GM18870 (cell line): ENCODE data around the gene PATJ.
"Not testable (repeated sequence)": the region's sequence is repeated elsewhere in the genome, so short reads cannot be mapped to it uniquely, and the experiment has no call there.

ENCODE experiments used
- ATAC-seq: cut with Tn5 transposase; IDR thresholded peaks from one replicate; pipeline ENCODE4 v1.9.1; 2021; ENCODE audit warnings: moderate library complexity; ENCODE audit not compliant: unreplicated experiment

Gene PATJ

DNA sequence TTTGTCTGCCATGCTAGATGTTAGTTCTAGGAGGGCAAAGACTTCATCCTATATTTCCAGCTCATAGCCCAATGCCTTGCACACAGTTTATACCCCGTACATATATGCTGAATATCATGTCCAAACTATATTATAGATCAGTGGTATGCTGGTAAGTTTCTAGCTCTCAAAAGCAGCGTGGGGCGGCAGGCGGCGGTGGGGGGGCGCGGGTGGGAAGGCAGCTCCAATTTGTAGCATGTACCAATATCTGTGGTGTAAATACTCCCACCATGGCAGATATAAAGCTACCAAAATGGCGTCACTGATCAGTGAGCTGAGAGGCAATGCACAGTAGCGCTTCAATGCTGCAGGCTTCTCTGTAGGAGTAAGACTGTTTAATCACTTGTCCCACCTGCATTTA is 77.1 kb downstream of the PATJ start:
- no peak for ATAC-seq

DNA sequence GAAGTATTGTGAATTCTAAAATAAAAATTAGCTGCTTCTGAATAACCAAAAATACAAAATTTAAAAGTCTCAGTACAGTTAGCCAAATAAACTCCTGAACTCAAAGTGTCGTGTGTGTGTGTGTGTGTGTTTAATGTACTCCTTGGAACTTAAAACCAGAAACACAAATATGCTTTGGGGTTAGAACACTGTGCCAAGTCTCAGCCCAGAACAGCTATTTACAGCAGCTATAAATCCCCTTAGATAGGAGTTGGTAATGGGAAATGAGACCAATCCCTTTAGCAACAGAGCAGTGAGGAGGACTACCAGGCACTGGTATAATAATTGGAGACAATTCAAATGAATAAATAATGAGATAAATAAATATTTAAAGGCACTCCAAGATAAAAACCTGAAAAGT is 83.1 kb downstream of the PATJ start:
- ATAC-seq = no peak

DNA sequence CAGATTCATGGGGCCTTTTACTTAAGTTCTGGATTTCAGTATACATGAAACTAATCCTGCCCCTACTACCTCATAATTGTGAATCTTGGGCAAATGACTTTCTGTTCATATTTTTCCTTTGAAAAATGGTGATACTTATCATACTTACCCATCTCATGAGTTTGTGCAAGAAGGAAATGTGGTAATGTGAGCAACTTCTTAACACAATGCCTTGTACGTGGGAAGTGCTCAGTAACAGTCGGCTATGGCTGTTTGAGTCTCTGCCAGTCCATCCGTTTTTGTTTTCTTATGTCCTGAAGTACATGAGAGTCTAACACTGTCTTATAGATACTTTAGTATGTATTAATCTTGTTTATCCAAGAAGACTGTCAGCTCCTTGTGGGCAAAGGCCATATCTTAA is 86.5 kb downstream of the PATJ start:
- no peak for ATAC-seq

DNA sequence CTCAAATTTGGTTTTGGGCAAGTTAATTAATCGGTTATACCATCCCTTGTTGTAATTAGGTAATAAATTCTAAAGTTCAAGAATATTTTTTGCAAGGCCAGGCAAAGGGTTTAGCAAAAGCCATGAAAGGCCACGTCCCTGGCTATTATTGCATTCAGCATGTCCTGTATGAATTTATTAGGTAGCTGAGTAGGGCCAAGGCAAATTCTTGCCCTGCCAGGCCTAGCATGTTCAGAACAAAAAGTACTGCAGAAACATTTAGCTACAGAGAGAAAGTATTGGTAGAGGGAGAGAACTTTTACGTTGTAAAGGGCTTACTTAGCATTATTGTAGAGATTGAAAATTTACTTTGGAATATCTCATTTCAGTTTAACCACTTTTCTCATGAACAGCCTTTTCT is 94.4 kb downstream of the PATJ start:
- no peak for ATAC-seq

DNA sequence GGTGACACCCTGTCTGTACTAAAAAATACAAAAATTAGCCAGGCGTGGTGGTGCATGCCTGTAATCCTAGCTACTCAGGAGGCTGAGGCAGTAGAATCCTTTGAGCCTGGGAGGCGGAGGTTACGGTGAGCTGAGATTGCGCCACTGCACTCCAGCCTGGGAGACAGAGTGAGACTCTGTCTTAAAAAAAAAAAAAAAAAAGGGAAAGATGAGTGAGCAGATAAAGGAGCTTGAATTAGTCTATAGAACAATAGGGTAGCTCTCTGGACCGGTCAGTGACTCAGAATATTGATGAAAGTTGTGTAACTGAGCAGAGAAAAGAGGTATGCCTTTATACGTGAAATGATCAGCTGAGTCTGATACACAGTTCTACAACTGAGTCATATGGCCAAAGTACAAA is 95.3 kb downstream of the PATJ start:
- ATAC-seq = not testable (repeated sequence)

DNA sequence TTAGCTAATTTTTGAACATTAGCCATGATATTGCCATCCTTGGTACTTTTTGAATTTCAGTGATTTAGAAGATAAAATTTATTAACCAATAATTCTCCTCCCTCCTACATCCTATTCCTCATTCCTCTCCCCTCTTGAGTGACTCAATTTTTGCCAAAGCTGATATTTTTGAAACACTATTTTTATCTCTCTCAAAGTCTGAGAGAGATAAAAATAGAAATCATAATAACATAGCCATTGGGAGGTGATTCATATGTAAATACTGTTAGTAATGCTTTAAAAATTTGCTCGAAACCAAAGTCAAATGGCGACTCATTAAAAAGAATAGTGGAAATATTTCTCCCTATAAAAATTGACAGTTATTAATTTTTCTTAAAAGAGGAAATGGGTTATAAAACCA is 97.4 kb downstream of the PATJ start:
- no peak for ATAC-seq

DNA sequence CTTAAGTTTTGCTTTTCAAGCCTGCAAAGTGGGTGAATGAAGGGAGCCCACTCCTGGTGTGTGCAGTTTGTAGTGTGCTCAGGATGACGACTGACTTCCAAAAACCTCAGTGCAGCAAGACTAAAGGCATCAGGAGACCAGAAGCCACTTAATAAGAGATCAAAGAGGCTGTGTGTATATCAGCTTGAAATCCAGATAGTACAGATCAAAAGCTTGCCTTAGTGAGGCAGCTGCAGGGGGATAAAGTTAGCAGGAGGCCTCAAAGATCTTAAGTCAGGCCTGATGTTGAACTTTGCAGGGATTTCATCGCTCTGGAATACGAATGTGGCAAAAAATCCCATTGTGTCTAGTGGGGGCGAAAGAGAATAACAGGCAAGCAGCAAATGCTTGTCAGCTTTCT is 99.8 kb downstream of the PATJ start:
- no peak for ATAC-seq

DNA sequence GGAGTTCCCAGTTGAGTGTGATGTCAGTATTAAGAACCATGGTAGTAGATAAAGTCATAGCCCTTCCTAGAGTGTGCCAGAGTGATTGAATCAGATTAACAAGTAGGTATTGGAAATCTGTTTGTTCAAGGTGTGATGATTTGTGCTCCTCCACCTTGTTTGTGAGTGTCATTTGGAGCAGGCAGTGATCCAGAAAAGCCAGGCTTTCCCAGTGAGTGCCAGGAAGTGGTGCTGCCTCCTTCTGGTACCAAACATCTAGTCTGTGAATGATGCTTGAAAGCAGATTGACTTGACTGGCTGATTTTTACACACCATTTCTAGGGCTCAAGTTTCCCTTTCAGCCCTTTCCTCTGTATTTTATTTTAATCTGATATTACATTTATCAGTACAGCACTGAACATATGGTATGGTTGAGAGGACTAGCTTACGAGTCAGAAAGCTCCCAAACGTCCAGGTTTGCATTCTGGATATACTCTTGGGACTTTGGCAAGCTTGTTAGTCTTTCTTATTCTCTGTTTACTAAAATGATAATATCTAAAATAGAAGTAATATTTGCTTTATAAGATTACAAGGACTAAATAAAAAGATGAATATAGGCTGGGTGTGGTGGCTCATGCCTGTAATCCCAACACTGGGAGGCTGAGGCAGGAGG is 100.7 kb downstream of the PATJ start:
- no peak for ATAC-seq

DNA sequence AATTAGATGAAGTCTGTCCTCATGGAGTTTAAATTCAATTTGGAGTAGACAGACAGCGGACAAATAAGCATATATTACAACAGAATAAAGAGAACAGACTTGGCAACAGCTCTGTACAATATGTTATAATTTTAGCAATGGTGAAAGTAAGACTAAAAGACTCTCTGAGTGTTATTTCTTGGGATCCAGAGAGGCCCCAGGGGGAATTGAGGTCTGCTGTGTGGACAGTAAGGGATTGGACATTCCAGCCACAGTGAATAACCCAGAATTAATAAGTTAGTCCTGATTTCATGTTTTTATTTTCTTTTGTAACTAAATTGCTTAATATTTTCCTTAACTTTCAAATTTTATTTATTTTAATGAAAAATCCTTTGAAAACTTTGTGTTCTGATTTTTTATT is 101.7 kb downstream of the PATJ start:
- no peak for ATAC-seq

DNA sequence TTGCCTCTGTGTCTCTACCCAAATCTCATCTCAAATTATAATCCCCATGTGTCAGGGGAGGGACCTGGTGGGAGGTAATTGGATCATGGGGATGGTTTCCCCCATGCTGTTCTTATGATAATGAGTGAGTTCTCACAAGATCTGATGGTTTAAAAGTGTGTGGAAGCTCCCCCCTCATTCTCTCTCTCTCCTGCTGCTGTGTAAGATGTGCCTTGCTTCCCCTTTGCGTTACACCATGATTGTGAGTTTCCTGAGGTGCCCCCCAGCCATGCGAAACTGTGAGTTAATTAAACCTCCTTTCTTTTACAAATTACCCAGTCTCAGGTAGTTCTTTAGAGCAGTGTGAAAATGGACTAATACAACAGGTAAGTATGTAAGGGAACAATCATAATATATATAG is 102.4 kb downstream of the PATJ start:
- not testable (repeated sequence) for ATAC-seq

DNA sequence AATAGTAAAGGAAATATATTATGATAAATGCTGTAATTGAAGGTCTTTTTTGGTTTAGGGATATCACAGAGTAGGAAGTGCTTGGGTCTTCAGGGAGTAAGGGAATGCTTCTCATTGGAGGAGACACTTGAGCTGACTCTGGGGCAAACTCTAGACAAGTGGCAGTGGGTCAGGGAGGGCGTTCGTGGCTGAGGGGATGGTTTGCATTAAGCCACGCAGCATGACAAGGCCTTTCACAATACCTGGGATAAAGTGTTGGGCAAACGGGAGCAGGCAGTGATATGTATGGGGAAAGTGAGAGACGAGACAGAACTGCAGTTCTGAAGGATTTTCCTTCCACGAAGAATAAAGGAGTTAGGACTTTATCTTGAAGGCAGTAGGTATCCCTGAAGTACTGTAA is 109.0 kb downstream of the PATJ start:
- ATAC-seq = no peak

DNA sequence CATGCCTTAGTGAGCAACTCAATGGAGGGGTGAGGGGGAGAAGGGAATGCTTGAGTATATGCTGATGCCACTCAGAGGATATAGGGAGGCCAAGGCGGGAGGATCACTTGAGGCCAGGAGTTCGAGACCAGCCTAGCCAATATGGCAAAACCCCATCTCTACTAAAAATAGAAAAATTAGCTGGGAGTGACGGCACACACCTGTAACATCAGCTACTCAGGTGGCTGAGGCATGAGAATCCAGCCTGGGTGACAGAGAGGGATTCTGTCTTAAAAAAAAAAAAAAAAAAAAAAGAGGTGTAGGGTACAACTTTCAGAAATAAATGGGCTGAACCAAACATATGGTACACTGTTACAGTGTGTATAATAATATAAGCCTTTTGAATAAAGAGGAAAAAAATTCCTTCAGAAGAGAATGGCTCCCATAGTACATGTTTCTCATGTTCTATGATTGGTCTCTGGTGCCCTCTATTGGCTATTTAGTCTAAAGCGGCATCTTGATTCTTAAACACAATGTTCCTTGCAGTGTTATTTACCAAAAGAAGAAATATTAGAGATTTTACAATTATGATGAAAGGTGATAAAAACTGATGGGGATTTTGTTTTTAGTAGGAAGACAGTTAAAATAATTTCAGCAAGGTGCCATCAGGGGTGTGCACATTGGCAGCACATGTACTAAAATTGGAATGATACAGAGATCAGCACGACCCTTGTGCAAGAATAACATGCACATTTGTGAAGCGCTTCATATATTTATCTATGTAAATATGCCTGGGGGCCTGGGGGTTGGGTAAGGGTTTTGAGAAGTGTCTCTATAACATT is 109.8 kb downstream of the PATJ start:
- ATAC-seq = no peak

DNA sequence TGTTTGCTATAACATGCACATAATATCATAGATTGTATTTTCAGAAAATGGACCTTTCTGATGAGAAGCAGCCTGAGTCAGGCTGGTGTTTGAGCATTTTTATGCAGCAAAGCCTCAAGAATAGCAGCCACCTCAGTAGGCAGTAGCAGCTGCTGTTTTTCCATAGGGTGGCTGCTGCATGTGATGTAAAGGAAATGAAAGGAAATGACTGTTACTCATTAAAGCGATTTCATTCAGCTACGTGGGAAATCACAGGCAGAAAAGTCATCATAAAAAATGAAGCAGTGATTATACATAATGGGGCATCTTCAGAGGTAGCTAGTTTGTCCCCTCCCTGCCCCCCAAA is 110.4 kb downstream of the PATJ start:
- ATAC-seq = no peak

DNA sequence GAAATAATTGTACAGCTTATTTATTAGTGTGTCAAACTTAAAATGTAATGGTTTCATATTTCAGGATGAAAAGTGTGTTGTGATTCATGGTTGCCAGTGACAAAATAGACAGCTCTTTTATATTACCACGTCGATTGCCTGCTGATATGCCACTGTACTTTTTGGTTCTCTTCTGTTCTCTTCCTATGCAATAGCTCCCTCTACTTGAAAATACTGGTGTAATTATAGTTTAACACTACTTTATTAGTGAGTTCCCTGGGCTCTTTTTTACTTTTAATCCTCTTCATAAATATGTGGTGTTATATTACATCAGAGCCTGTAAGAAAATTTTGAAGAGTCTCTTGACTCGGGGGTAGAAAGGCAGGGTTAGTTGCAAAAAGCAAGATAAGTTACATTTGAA is 111.3 kb downstream of the PATJ start:
- ATAC-seq = no peak

DNA sequence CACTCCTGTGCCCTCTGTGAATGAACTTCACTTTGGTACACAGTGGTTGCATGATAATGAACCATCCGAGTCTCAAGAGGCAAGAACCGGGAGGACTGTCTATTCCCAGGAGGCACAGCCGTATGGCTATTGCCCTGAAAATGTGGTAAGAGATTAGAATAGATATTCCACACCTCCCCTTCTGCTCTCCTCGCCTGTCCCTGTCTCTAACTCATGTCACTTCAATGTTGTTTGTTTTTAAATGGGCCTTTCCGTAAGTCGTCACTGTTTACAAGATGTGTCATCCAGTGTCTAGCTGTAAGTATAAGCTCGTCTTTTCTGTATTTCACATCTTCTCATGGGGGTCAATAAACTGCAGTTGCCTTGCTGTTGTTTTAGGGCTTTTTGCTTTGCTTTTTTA is 122.2 kb downstream of the PATJ start:
- no peak for ATAC-seq

DNA sequence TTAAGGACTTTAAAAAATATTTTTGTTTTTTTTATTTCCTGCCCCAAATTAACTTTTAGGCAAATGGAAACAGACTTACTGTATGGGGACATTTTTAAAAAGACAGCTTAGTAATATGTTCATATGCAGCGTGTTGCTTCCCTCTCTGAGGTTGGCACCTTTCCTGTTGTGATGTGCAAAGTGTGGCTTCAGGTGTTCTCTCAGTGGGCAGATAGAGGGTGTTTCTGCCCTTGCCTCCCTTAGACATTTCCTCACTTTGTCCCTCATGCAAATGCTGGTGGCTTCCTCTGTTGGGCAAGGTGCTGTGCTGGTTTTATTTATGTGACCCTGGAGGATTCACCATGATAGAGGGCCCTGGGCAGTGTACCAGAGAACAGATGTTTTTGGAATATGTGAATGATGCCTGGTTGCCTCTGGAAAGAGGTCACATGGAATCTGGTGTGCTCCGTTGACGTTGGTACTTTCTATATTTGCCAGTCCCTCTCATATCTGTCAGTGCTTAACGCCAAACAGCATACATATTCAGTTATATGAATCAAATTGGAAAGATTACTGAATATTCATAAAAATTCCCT is 123.5 kb downstream of the PATJ start:
- no peak for ATAC-seq

DNA sequence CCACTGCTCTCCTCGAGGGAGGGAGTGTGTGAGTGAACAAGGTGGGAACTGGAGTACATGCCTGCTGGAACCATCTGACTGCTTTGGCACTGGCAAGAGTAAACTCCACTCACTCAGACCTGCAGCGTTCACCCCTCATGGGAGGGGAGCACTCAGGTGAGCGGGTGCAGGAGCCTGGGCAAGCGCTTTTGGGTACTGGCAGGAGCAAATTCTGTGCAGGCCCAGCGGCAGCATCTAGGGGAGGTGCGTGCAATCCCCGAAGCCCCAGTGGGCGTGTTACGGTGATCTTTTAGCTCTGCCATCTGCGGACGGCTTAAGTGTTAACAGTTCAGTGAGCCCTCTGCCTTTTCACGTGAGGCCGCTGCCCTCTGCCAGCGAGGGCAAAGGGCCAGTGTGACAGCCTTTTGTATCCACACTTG is 127.4 kb downstream of the PATJ start:
- ATAC-seq = no peak

DNA sequence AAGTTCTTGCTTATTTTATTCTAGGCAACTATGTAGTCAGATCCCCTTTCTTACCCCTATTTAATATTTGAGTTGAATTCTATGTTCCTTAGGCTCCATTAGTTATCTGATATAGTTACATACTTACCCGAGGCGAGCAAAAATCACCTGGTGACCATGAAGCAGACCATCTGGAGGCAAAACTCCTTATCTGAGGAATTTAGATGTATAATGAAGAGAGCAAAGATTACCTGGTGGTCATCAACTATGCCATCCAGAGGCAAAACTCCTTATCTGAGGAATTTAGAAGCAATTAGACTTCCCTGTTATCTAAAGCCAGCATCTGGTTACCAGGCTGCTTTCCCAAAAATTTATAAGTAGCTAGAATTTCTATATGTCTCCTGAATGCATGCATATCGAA is 129.9 kb downstream of the PATJ start:
- no peak for ATAC-seq

DNA sequence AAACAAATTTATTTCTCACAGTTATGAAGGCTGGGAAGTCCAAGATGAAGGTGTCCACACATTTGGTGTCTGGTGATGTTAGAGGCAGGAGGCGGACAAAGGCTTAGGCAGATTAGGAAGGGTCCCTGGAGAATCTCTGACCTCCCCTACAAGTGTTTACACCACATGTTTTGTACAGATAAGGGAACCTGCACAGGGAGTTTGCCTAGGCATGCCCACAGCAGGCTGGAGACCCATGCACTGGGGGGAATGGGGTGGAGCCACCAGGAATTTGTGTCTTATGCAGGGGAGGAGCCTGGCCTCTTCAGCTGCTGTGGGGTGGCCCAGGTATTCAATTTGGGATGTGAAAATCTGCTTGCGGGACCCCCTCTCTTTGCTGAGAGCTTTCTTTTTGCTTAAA is 131.3 kb downstream of the PATJ start:
- no peak for ATAC-seq

DNA sequence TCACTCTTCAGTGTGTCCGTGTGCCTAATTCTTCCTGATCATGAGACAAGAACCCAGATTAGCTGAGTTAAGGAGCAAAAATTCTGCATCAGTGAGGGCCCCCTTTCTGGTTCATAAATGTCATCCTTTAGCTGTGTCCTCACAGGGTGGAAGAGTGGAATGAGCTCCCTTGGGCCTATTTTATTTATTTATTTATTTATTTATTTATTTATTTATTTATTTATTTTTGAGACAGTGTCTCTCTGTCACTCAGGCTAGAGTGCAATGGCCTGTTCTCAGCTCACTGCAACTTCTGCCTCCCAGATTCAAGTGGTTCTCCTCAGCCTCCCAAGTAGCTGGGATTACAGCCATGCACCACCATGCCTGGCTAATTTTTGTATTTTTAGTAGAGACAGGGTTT is 131.7 kb downstream of the PATJ start:
- no peak for ATAC-seq

DNA sequence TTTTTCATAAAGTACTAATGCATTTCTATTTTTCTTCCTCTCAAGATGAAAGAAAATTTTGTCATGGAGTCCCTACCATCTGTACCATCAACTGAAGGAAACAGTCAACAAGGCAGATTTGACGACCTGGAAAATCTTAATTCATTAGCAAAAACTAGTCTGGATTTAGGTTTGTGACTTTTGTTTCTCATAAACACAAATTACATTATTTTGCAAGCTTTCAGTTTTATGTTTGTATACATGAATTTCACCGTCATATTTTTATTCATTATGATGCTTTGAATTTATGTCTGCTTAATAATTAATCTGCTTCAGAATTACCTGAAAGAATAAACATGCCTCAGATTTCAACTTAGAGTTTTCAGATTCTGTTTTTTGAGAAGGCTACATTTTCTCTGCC is 132.9 kb downstream of the PATJ start:
- ATAC-seq = no peak

DNA sequence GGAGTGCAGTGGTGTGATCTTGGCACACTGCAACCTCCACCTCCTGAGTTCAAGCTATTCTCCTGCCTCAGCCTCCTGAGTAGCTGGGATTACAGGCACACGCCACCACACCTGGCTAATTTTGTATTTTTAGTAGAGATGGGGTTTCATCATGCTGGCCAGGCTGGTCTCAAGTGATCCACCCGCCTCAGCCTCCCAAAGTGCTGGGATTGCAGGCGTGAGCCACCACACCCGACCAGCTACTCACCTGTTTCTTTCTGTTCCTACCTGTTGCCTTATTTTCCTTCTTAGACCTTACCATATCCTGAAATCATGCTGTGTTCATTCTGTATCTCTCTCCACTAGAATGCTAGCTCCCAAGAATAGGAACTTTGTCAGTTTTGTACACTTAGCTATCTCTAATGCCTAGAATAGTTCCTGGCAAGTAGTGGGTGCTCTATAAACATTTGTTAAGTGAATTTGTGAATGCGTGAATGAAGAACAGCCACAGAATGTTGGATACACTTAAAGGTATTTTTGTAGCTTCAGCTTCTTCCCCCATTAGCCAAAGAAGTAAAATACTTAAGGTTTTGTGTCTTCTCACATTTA is 137.7 kb downstream of the PATJ start:
- ATAC-seq = not testable (repeated sequence)
